Stimulated activated CD8-positive, alpha-beta memory T cell treated with anti-CD3 and anti-CD28 coated beads, Interleukin-4, amount 100 ng/mL, for 1 hour (primary cell): Measurements from ENCODE around the gene GNG3.
"Not testable (repeated sequence)": the region's sequence is repeated elsewhere in the genome, so short reads cannot be mapped to it uniquely, and the experiment has no call there.

Source experiments
- DNase-seq, 2 donors: peaks; one replicate each; pipeline ENCODE4 v3.0.0-alpha.2; 2020; ENCODE audit warnings: low read depth in 2 of 2, low spot score in 1 of 2

Gene GNG3

DNA sequence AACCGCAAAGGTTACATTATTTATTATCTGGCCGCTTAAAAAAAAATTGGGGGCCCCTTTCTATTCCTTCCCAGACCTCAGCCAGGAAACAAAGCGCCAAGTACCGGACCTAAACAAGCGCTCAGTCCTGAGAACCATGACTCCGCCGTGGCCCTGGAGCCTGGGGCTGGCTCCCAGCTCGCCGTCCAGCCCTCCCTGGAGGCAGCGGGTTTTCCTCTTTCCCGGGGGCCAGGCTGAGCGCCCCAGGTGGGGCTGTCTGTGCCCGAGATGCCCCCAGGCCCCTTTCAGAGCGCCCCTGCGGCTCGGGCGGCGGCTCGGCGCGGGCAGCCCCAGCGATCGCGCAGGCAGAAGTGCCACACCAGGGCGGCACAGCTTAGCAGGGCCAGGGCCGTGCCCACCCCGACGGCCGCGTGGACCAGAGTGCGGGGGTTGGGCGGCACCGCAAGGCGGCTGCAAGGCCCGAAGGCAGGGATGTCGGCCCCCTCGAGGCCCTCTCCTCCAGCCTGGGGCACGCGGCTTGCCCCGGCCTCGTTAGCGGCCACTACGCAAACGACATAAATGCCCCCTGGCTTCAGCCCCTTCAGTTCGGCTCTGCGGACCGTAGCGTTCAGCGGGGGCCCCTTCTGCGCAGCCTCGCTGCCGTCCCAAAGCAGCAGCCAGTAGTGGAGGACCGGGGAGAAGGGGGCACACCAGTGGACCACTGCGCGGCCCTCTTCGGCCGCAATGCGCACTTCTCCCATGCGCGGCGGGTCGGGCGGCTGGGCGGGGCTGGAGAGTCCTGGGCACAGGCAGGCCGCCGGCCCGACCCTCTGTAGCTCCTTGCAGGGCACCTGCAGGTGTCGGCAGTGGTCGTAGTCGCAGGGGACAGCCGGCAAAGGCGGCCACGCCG, 19.7 kb upstream of the GNG3 start:
- no peak for DNase-seq

DNA sequence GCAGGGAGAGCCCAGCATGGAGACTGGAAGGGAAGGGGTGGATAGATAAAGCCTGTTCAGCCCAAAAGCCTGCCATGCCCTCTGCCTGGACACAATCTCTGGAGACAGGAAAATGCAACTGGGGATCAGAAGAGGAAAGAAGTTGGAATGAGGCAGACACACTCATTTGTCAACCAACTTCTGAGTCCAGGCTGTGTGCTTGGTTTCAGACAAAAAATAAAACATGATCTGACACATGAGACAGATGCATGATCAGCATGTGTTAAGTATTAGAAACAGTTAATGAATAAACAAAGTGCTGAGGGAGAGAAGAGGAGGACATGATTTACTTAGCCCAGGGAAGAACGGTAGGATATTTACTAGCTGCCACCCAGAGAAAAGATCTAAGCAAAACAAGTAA, 19.0 kb upstream of the GNG3 start:
- DNase-seq = no peak

DNA sequence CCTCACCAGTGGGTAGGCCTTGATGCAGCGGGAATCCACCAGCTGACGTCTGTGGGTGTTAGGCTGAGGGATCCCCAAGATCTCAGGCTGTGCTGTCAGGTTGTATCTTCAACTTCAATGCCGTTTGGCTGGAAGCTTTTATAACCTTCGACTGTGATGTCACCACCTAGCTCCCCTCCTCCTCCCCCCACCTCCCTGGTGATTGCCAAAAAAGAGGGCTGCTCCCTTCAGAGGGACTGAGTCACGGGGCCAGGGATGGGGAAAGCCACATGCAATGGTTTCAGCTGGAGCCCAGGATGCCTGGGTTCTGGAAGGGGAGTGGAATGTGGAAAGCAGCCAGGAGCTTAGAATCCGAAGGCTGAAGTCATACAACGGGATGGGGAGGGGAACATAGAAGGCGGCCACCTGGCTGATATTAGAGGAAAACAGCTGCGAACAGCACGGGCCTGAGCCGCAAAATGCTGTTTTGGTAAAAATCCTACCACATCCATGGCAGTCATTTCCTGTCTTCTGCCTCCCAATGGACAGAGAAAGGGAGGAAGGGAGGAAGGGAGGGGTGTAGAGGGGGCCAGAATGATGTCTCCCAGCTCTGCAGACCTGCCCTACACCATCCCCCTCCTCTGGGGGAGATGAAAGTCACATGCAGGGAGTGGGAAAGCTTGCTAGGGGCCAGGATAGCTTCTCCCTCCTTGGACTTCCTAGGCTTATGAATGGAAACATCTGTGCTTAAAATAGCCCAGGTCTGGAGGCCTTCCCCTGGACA, 17.9 kb upstream of the GNG3 start, which contains the start of gene LRRN4CL:
Gene LRRN4CL (minus strand): TSS at position 110 of the 763 bp plus-strand sequence. CDS start 1,022 bp downstream, outside the sequence.
- DNase-seq = no peak

DNA sequence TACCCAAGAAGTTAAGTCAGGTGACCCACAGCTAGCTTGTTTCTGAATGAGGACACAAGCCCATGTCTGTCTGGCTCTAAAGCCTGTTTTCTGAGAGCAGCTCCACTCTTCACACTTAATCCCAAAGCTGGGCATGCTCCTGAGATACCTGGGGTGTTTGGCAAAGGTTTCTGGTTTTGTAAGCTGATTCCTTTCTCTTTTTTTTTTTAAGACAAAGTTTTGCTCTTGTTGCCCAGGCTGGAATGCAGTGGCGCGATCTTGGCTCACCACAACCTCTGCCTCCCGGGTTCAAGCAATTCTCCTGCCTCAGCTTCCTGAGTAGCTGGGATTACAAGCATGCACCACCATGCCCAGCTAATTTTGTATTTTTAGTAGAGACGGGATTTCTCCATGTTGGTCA, 13.9 kb upstream of the GNG3 start:
- not testable (repeated sequence) for DNase-seq

DNA sequence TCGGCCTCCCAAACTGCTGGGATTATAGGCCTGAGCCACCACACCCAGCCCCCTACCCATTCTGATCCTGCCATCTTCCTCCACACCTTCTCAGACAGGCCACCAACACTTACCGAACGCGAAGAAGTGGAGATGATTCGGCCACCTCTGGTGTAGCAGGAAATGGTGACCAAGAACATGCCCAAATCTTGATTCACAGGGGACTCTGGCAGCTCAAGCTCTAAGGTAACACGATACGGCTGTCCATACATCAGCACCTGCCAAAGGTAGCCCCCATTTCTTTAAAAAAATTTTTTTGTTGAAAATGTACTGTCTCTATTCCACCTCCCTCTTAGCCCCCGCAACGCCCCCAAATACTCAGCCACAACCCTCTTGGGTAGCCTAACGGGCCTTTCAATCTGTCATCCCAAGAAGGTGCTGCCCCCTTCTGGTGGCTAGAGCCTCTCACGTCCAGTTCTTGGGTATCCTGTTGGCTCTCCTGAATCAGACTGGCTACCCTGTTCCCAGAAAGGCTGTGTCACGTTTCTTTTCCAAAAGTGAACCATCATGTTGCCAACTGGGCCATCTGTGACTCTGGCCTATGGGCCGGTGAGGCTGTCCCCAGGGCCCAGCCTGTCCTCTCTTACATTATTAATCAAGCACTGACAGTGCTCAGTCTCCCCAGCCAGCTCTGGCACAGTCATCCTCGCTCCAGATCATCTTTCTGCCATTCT, 12.9 kb upstream of the GNG3 start:
- DNase-seq = peak; percentile 53 to 64

DNA sequence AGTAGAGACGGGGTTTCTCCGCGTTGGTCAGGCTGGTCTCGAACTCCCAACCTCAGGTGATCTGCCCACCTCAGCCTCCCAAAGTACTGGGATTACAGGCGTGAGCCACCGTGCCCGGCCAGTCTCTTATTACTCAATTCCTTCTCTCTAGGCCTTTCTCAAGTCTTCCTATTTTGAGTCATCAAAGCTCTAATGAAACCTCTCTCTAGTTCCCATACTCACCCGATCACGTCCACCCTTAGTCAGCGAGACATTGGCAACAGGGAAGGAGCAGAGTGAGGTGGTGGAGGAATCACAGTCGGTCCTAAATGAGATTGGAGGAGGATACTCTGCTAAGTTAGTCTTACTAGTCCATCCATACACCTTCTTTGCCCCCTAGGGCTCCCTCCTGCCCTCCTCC, 5.2 kb upstream of the GNG3 start:
- no peak for DNase-seq

DNA sequence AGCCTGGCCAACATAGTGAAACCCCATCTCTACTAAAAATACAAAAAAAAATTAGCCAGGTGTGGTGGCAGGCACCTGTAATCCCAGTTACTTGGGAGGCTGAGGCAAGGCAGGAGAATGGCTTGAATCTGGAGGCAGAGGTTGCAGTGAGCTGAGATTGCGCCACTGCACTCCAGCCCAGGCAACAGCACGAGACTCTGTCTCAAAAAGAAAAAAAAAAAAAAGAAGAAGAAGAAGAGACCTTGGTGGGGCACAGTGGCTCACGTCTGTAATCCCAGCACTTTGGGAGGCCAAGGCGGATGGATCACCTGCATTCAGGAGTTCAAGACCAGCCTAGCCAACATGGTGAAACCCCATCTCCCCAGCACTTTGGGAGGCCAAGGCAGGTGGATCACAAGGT, 3.6 kb upstream of the GNG3 start:
- not testable (repeated sequence) for DNase-seq

DNA sequence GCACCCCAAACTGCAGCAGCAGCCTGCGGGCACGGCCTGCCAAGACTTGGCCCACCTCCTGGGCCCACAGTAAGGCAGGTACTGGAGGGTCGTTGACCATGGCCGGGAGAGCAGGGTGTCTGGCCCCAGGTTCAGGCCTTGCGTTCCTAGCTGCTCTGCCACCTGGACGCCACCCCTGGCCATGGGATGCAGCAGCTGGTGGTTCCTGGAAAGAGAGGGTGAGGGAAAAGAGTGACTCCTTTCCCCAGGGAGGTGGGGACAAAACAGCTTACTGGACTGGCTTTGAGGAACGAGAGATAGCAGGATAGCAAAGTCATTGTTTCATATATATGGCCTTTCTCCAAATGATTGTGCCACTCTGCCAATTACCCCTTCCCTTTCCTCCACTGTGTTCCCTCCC, 2.1 kb upstream of the GNG3 start:
- DNase-seq = no peak

DNA sequence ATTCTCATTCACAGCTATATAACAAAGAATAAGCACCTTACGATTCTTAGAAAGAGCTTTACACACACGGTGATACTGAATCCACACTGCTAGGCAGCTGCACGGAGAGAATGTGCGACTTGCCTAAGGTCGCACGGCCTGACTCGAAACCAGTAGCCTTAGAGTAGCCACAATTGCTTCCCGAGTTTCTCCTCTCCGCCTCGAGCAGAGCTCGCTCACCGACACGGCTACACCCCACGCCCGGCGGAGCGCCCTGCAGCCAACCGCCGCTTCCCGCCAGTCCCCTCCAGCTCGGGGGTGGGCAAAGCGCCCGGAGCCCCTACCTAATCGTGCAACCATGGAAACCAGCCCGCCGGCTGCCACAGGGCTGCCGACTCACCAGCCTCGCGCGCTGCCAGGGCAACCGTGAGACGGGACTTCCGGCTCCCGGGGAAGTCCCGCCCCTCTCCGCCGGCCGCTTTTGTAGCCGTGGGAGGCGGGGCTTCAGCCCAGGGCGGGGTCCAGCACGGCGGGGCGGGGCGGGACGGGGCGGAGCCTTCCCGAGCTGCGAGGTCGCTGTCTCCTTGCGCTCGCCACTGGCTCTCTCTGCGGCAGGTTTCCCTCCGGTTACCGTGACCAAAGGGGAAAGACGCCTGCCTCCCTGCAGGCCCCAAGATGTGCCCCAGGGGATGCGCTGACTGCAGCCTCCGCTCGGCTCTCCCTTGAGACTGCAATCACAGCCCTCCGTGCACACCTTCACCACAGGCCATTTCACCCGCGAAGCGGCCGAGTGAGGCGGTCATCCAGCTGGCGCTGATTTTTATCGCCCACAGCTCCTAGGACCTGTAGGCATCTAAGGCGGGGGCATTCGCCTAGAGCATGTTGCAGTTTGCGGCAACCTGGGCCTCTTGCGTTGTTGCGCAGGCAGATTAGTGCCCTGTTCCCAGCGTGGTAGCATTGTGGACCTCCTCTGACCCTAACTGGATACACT, 1.3 kb upstream of the GNG3 start:
- DNase-seq = peak; percentile 90 to 93

DNA sequence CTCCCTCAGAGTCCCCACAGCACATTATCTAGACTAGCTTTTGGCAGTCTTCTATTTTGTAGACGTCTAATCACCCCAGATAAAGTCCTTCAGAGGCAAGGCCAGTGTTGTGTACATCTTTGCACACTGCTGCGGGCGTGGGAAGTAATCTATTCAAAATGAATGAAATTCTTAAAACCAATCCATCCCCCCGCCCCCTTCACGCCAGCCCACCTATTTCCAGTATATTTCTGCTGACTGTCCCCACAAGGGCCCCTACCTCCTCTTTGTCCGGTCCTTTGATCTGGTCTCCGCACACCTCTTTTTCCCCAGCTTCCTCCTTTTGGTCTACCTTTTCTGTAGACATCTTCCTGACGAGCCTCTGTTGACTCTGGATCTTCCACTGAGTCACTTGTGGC, 627 bp upstream of the GNG3 start:
- DNase-seq = no peak

DNA sequence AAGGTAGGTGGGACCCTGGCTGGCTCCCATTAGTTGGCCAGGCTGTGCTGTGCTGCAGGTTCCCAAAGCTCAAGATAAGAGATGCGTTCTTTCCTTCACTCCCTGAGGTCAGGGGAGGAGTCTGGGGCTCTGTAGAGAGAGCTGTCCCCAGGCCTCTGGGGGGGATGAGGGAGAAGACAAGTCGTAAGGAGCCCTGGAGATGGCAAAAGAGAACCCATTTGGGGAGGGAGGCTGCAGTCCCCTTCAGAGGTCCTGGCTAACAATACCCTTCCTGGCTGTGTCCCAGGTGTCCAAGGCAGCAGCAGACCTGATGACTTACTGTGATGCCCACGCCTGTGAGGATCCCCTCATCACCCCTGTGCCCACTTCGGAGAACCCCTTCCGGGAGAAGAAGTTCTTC, 916 bp downstream of the GNG3 start:
- no peak for DNase-seq

DNA sequence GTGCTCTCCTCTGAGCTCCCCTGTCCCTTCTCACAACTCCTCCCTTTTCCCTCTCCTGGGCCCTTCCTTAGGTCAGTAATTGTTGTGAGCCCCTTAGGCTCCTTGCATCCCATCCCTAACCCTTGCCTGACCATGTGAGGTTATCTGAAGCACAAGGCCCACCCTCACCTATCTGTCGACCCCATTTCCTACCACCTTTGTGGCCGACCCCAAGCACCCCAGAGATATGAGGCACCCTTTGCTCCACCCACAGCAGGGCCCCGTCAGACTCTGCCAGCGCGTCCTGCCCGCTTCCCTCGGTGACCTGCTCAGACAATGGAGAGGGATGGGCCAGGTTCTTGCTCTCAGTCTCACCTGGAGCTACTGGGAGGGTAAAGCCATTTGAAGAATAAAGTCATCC, 1.3 kb downstream of the GNG3 start:
- no peak for DNase-seq

DNA sequence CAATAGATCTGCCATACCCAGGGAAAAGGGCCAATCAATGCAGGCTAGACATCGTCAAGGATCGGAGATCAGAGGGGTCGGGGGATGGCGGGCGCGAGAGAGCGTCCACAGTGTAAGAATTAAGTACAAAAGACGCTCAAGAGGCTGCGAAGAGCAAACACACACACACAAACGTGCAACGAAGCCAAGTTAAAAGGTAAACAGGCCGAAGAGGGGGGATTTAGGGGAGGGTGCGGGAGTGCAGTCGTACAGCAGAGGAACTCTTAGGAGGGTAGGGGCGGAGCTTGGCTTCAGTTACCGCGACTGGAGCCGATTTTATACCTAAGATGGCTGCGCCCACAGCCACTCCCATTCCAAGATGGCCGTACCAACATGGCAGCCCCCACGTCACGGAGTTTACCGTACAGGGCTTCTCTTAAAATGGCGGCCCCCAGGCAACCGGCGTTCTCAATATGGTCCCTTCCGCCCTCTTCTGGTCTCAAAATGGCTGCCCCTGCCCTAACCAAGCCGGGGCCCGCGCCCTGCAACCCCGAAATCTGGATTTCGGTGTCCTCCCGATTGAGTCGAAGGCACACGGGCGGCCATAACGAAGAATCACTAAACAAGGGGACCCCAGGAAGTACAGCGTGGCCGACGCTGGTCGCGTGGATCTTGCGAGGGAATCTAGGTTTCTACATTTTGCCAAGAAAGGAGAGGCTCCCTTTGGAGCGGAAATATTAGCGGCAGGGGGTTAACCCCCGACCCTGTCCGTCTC, 1.9 kb downstream of the GNG3 start:
- peak; percentile 94 for DNase-seq

DNA sequence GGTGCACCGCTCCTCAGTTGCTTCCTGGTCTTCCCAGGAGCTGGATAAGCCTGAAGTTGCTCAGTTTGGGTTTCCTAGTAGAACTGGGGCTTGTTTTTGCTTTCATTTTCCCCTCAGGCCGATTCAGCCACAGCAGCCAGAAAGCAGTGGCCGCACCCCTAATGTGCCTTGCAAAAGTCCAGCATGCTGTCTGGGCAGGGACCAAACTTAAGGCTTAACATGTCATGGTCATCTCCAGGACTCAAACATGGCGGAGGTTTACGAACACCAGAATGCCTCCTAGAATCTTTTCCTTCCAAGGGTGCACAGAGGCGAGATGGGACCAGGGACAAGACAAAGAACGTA, 2.5 kb downstream of the GNG3 start:
- DNase-seq = no peak

DNA sequence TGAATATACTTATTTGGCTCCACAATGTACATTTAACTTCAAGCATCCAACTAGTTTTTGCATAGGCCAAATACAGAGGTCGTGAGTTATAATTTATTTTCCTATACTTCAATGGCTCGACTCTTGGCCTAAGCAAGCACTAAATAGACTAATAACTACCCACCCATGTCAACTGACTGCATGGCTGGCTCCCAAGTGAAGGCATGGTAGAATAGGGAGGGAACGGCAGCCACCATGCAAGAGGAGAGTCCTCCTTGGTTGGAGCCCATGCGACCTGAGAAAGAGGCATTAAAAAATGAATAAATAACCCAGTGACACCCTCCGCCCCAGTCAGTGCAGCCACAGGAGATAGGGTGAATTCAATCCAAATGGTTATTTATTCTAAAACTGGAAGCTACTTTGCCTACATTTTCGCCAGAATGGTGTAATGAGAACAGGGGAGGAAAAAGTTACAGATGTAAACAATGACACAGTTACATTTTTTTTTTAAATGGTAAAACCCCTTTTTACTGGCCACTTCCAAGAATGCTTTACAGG, 4.9 kb downstream of the GNG3 start:
- DNase-seq = no peak

DNA sequence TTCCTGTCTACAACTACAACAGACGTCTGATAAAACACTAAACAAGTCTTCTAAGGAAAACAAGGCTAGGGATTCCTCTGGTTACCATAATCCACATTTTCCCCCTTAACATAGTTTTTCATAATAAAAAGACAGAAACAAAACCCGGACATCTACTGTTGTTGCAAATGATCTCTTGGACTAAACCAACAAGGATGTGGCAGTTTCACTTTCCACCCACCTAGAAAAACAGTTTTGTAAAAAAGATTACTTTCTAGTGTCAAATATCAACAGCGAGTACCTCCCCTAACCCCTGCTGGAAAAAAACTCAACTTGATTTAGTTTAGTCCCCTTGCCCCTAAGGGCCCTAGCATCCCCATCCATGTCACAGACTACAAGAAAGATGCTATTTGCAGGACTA, 5.4 kb downstream of the GNG3 start:
- no peak for DNase-seq

DNA sequence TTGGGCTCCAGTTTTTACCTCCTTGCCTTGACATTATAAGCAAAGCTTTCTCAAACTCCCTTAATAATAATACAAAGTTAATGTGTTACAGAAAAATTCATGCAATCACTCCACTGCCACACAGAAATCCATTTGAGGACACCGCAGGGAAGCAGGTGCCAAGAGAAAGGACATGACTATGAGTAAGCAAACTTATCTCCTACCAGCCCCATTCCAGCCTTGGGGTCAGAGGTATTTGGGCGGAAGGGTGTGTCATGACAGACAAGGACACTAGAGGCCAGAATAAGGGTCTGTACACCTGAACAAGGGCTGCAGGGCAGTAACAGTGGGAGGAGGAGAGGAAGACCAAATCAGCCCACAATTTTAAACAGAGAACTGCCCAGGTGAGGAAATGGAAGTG, 5.9 kb downstream of the GNG3 start:
- no peak for DNase-seq

DNA sequence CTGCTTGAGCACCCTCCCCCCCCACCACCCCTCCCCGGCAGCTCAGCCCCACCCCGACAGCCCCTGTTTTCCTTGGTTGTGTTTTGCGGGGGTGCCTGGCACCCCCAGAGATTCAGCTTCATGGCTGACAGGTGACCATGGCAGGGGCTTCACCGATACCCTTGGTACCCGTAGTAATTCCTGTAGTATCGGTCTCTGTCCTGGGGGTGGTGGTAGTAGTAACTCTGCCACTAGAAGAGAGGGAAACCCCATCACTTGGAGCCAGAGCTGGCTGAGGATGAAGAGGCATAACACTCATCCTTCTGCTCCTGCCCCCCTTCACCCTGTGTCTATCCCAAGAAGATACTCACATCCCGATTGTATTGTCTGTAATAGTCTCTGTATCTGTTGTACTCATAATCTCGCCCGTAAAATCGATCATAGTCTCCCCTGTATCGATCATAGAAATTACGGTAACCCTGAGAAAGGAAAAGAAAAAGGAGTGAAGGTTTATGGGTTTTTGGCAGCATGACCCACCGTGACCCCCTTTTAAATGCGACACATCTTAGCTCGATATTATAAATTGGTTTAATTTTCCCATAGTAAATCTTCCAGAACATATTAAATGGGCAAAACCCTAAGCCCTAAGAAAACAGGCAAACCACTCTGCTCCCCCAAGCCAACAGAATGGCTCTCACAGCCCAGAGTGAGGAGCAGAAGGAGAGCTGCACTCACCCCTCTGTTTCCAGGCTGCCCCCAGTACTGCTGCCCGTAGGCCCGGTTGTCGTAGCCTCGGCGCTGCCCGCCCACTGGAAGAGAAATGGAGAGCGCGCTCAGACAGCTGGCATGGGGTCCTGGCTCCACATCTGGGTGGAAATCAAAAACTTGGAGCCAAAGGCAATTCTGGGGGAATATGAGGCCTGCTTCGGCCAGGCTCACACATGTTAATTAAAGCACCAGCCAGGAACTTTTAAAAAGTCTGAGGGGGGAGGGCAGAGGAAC, 8.0 kb downstream of the GNG3 start:
- no peak for DNase-seq
